HCT116 (cell line): ENCODE data around the gene ANKRD18A. TPM values are rescaled to one million over a fixed set of nuclear protein-coding genes. Genes with fewer than 3 reads are reported as not detected.

Experiments
- ATAC-seq: fragments of 200-7000 bp; cut with Tn5 transposase; 2 replicates; pipeline ENCODE4 v1.9.1; 2020; ENCODE audit warnings: mild to moderate bottlenecking, moderate library complexity
- BruUV-seq: library from RNA; stranded (reverse); fragments of 400-500 nt; replicated peaks from 2 replicates; lab custom pipeline; 2021; lab: Mats Ljungman, UMichigan
- CTCF ChIA-PET: fragments of 300-600 bp; sonication (Branson Sonifier 250); formaldehyde crosslinking; loops from one replicate; lab custom pipeline; 2021; ENCODE audit warnings: antibody characterized with exemption; lab: Charles Lee
- POLR2A ChIA-PET: fragments of 300-600, 350-600 bp; sonication (Branson Sonifier 250); formaldehyde crosslinking; loops from one replicate; lab custom pipeline; 2021; ENCODE audit warnings: antibody characterized with exemption; lab: Charles Lee
- RAD21 ChIA-PET, 2 experiments: fragments of 300-600 bp; sonication (Branson Sonifier 250); formaldehyde crosslinking; loops; one replicate each; lab custom pipeline; 2023; ENCODE audit warnings: low total read pairs in 2 of 2; ENCODE audit not compliant: uncharacterized antibody in 2 of 2, unreplicated experiment in 2 of 2, low non-redundant PET in 1 of 2; lab: Charles Lee
- DNase-seq: peaks from one replicate; pipeline ENCODE4 v3.0.0-alpha.2; 2010; ENCODE audit warnings: low read depth, low spot score
- H2AFZ ChIP-seq: fragments of 200-600 bp; shearing (Covaris generic), sonication (generic); 2 replicates; pipeline ENCODE4 v1.6.1; 2017; ENCODE audit warnings: low read depth, mixed run types, mixed read lengths, antibody characterized with exemption, low read length; ENCODE audit not compliant: poor library complexity, severe bottlenecking
- H3K27ac ChIP-seq: 2 replicates; pipeline ENCODE4 v1.5.1; 2012; ENCODE audit warnings: low read depth, low read length
- H3K27me3 ChIP-seq: fragments of 200-600 bp; sonication (generic); 2 replicates; pipeline ENCODE4 v1.6.1; 2016; ENCODE audit warnings: mixed run types, low read length, mixed read lengths; ENCODE audit not compliant: insufficient read depth
- H3K36me3 ChIP-seq, 2 experiments: fragments of 200-500 bp in 1 of 2; fragments of 200-600 bp in 1 of 2; sonication (Bioruptor generic) in 1 of 2; sonication (generic) in 1 of 2; 2 replicates each; pipeline versions ENCODE4 v1.5.1 to v1.6.1; 2014 to 2016; ENCODE audit warnings: low read length in 2 of 2, inconsistent platforms in 1 of 2, mixed read lengths in 1 of 2, mixed run types in 1 of 2; ENCODE audit not compliant: insufficient read depth in 2 of 2, control insufficient read depth in 1 of 2
- H3K4me1 ChIP-seq, 2 experiments: fragments of 200-600 bp in 1 of 2; sonication (generic) in 1 of 2; 2 replicates each; pipeline versions ENCODE4 v1.5.1 to v1.6.1; 2012 to 2017; ENCODE audit warnings: low read length in 2 of 2, inconsistent platforms in 1 of 2, mild to moderate bottlenecking in 1 of 2, mixed read lengths in 1 of 2, mixed run types in 1 of 2, moderate library complexity in 1 of 2; ENCODE audit not compliant: insufficient read depth in 2 of 2, control insufficient read depth in 1 of 2
- H3K4me2 ChIP-seq: fragments of 200-600 bp; sonication (generic); 2 replicates; pipeline ENCODE4 v1.6.1; 2017; ENCODE audit warnings: mixed run types, low read length, mixed read lengths
- H3K4me3 ChIP-seq, 2 experiments: fragments of 200-600 bp in 1 of 2; sonication (generic) in 1 of 2; replicated peaks in 1 of 2; 2 replicates each; pipeline ENCODE4 v1.5.1; 2011 to 2016; ENCODE audit warnings: low read length in 2 of 2, control low read depth in 1 of 2, low read depth in 1 of 2, mild to moderate bottlenecking in 1 of 2, mixed read lengths in 1 of 2, mixed run types in 1 of 2
- H3K79me2 ChIP-seq: fragments of 200-600 bp; sonication (generic); 2 replicates; pipeline ENCODE4 v1.6.1; 2017; ENCODE audit warnings: mild to moderate bottlenecking, mixed run types, low read length, moderate library complexity, mixed read lengths; ENCODE audit not compliant: insufficient read depth
- H3K9ac ChIP-seq: fragments of 200-600 bp; sonication (generic); 2 replicates; pipeline ENCODE4 v1.6.1; 2016; ENCODE audit warnings: low read length, mixed read lengths
- H3K9me2 ChIP-seq: fragments of 200-600 bp; sonication (generic), shearing (Covaris generic); 2 replicates; pipeline ENCODE4 v1.6.1; 2017; ENCODE audit warnings: mixed run types, mild to moderate bottlenecking, moderate library complexity; ENCODE audit not compliant: insufficient read depth
- H3K9me3 ChIP-seq, 2 experiments: fragments of 200-500 bp in 1 of 2; fragments of 200-600 bp in 1 of 2; sonication (Bioruptor generic) in 1 of 2; sonication (generic) in 1 of 2; 2 replicates each; pipeline ENCODE4 v1.6.1; 2014 to 2017; ENCODE audit warnings: low read length in 2 of 2, mixed read lengths in 2 of 2, inconsistent platforms in 1 of 2, low read depth in 1 of 2, mild to moderate bottlenecking in 1 of 2, mixed run types in 1 of 2, moderate library complexity in 1 of 2; ENCODE audit not compliant: control insufficient read depth in 1 of 2, insufficient read depth in 1 of 2
- H4K20me1 ChIP-seq: fragments of 200-600 bp; sonication (generic), shearing (Covaris generic); 2 replicates; pipeline ENCODE4 v1.6.1; 2017; ENCODE audit warnings: mixed run types, mild to moderate bottlenecking, moderate library complexity; ENCODE audit not compliant: insufficient read depth
- CEBPB ChIP-seq: IDR thresholded peaks from 2 replicates; pipeline ENCODE4 v1.6.1; 2012; ENCODE audit warnings: low read depth
- EGR1 ChIP-seq: IDR thresholded peaks from 2 replicates; pipeline ENCODE4 v1.6.1; 2012; ENCODE audit warnings: low read depth
- ELF1 ChIP-seq: IDR thresholded peaks from 2 replicates; pipeline ENCODE4 v1.6.1; 2012; ENCODE audit warnings: low read depth, borderline replicate concordance
- EZH2phosphoT487 ChIP-seq: fragments of 200-600 bp; IDR thresholded peaks from 2 replicates; pipeline ENCODE4 v1.6.1; 2018; ENCODE audit warnings: antibody characterized with exemption, borderline replicate concordance
- FOSL1 ChIP-seq: IDR thresholded peaks from 2 replicates; pipeline ENCODE4 v1.6.1; 2012; ENCODE audit warnings: low read depth
- JUND ChIP-seq: IDR thresholded peaks from 2 replicates; pipeline ENCODE4 v1.6.1; 2012
- SIN3A ChIP-seq: IDR thresholded peaks from 2 replicates; pipeline ENCODE4 v1.6.1; 2012; ENCODE audit warnings: low read depth
- SRF ChIP-seq: IDR thresholded peaks from 2 replicates; pipeline ENCODE4 v1.6.1; 2012; ENCODE audit warnings: low read depth
- TCF7L2 ChIP-seq: IDR thresholded peaks from 2 replicates; pipeline ENCODE4 v1.7.0; 2011; ENCODE audit warnings: borderline replicate concordance, inconsistent platforms; ENCODE audit not compliant: insufficient read depth, insufficient read length; ENCODE audit errors: extremely low read depth
- intact Hi-C: fragments of 100-400 bp; cut with micrococcal nuclease; formaldehyde crosslinking; loops from 2 replicates; pipeline ENCODE4 v1.10.0; 2022
- total RNA-seq: library from RNA; stranded (reverse); gene quantifications from one replicate; pipeline ENCODE4 v1.2.1, GENCODE V29; 2021; ENCODE audit not compliant: unreplicated experiment

Gene ANKRD18A
- total RNA-seq, 1 experiment from 2014 or later: 24.2 TPM

DNA sequence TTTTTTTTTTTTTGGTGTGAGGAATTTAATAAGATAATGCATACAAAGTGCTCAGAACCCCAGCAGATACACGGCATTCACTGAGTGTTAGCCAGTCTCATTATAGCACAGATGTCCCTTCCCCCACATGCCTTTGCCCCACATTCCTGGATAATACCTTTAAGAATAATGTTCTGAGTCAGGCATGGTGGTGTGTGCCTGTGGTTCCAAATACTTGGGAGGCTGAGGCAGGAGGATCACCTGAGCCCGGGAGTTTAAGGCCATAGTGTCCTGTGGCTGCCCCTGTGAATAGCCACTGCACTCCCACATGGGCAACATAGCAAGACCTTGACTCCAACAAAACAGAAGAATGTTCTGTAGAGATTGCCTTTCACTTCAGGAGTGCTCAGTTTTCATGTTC, 24.2 kb upstream of the ANKRD18A start:
- no peak overlapping the region for H3K4me2 ChIP-seq
- intact Hi-C loops: no loop called here

DNA sequence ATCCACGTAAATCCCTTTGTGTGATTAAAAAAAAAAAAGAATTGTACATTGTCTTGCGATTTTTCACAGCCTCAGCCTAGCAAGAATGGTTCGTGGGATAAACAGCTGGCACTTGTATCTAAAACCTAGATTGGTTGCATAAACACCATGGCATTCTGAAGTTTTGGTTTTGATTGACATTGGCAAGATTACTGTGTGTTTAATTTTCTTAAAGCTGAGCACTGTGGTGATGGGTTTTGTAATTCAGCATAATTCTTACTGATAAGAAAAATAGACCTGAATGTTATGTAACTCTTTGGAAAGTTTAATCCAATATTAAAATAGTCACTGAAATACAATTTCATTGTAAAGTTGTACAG, 23.4 kb upstream of the ANKRD18A start:
- no peaks in the 10 kb centered on the region for H3K9me3 ChIP-seq
- no TSS peak for BruUV-seq
- POLR2A ChIA-PET: no interaction called here
- no peaks in the 10 kb centered on the region for H3K9me2 ChIP-seq
- ATAC-seq (no peak), DNase-seq (no peak)
- CTCF ChIA-PET: no interaction called here
- H2AFZ ChIP-seq: no peak overlapping the region
- no peaks in the 10 kb centered on the region for H3K27me3 ChIP-seq
- RAD21 ChIA-PET: no interaction called here
- H3K4me3 ChIP-seq: no peak overlapping the region
- H3K9ac ChIP-seq: no peak overlapping the region
- H3K4me1 ChIP-seq: peaks cover 2 to 22% of the 10 kb centered on the region in 2 experiments; a peak in 3 of 4 replicates
- H3K27ac ChIP-seq: no peak overlapping the region
- no peaks in the 10 kb centered on the region for H3K79me2 ChIP-seq
- no peak overlapping the region for H3K4me2 ChIP-seq
- intact Hi-C loops: no loop called here
- H4K20me1 ChIP-seq: no peaks in the 10 kb centered on the region
- no peaks in the 10 kb centered on the region for H3K36me3 ChIP-seq
- TF ChIP-seq SRF (no peak), CEBPB (no peak), FOSL1 (no peak), EGR1 (no peak)

More for the DNA sequence above, 24.2 kb upstream of the ANKRD18A start:
- Histone ChIP-seq H3K36me3 (no peaks in the 10 kb centered on the region), H3K79me2 (no peaks in the 10 kb centered on the region), H3K4me3 (no peak overlapping the region), H3K9me3 (no peaks in the 10 kb centered on the region; a peak in 1 of 4 replicates), H2AFZ (no peak overlapping the region), H3K27ac (no peak overlapping the region), H3K9ac (no peak overlapping the region), H3K4me1 (peaks cover 2 to 22% of the 10 kb centered on the region in 2 experiments; a peak in 3 of 4 replicates), H3K9me2 (no peaks in the 10 kb centered on the region), H4K20me1 (no peaks in the 10 kb centered on the region), H3K27me3 (no peaks in the 10 kb centered on the region)
- ATAC-seq: no peak
- CTCF ChIA-PET: no interaction called here
- no peak for TF ChIP-seq TCF7L2
- no peak for TF ChIP-seq SIN3A
- TF ChIP-seq EZH2phosphoT487: no peak
- TF ChIP-seq ELF1: no peak
- no peak for TF ChIP-seq JUND
- POLR2A ChIA-PET: no interaction called here
- RAD21 ChIA-PET: no interaction called here
- no peak for DNase-seq
- BruUV-seq: no TSS peak
